Lower leg skin (tissue), 3 donors: Measurements from ENCODE around the gene GHITM.

ENCODE experiments used
- POLR2A ChIP-seq, 2 donors: fragments of 450-650 bp; IDR thresholded peaks; one replicate each; pipeline ENCODE4 v1.6.1; 2016 to 2017; ENCODE audit warnings: antibody characterized with exemption in 2 of 2, mild to moderate bottlenecking in 1 of 2, moderate library complexity in 1 of 2
- TF ChIP-seq, protein P1 (sequence below), 3 donors: fragments of 450-650 bp; IDR thresholded peaks; one replicate each; pipeline ENCODE4 v1.5.1; 2016; ENCODE audit warnings: antibody characterized with exemption in 3 of 3, mild to moderate bottlenecking in 3 of 3, moderate library complexity in 2 of 3

DNA sequence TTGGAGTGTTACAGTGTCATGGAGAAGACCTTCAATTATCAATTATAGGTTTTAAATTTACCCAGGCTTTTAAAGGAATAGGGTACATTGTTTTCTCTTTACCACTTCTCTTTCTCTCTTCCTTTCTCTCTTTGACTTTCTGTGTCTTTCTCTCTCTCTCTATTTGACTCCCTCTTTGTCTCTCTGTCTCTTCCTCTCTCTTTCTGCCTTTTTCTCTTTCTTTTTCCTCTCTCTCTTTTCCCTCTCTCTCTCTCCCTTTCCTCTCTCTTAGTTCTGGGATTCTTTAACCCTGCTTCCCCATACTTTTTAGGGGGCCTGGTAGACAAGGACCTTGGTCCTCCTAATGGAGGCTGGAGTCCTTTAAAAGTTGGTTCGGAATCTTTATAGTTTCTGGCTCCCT, 15.9 kb upstream of the GHITM start:
- TF ChIP-seq, protein P1, sequence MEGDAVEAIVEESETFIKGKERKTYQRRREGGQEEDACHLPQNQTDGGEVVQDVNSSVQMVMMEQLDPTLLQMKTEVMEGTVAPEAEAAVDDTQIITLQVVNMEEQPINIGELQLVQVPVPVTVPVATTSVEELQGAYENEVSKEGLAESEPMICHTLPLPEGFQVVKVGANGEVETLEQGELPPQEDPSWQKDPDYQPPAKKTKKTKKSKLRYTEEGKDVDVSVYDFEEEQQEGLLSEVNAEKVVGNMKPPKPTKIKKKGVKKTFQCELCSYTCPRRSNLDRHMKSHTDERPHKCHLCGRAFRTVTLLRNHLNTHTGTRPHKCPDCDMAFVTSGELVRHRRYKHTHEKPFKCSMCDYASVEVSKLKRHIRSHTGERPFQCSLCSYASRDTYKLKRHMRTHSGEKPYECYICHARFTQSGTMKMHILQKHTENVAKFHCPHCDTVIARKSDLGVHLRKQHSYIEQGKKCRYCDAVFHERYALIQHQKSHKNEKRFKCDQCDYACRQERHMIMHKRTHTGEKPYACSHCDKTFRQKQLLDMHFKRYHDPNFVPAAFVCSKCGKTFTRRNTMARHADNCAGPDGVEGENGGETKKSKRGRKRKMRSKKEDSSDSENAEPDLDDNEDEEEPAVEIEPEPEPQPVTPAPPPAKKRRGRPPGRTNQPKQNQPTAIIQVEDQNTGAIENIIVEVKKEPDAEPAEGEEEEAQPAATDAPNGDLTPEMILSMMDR (IDR thresholded peaks at IDR 0.05), result no peak
- TF ChIP-seq POLR2A (IDR thresholded peaks at IDR 0.05), result no peak
